DMS114 treated with DMSO at 0.1 percent for 48 hours (cell line): Measurements from ENCODE around the gene LRRC8E.
"Not testable (repeated sequence)": the region's sequence is repeated elsewhere in the genome, so short reads cannot be mapped to it uniquely, and the experiment has no call there.

Experiments
- DNase-seq: peaks from one replicate; lab custom pipeline; 2025; ENCODE audit not compliant: unreplicated experiment; lab: John Stamatoyannopoulos, UW

The LRRC8E gene

DNA sequence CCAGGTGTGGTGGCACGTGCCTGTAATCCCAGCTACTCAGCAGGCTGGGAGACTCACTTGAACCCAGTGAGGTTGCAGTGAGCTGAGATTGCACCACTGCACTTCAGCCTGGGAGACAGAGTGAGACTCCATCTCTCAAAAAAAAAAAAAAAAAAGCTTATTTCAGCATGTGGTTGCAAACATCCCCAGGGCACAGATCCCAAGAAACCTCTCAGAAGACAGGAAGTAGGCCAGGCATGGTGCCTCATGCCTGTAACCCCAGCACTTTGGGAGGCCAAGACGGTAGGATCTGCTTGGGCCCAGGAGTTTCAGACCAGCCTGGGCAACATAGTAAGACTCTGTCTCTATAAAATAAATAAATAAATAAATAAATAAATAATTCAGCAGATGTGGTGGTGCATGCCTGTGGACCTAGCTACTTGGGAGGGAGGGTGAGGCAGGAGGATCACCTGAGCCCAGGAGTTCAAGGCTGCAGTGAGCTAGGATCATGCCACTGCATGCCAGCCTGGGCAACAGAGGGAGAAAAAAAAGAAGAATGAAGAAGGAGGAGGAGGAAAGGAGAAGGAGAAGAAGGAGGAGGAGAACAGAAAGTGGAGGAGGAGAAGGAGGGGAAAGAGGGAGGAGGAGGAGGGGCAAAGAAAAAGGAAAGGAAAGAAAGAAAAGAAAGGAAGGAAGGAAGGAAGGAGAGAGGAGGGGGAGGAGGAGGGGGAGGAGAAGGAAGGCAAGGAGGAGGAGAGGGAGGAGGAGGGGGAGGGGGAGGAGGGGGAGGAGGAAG is 4.3 kb upstream of the LRRC8E start:
- DNase-seq: no peak

- no peak for DNase-seq
Observed at GRCh38 chr19:7885818-7886217, 2.5 kb upstream of the LRRC8E start.

DNA sequence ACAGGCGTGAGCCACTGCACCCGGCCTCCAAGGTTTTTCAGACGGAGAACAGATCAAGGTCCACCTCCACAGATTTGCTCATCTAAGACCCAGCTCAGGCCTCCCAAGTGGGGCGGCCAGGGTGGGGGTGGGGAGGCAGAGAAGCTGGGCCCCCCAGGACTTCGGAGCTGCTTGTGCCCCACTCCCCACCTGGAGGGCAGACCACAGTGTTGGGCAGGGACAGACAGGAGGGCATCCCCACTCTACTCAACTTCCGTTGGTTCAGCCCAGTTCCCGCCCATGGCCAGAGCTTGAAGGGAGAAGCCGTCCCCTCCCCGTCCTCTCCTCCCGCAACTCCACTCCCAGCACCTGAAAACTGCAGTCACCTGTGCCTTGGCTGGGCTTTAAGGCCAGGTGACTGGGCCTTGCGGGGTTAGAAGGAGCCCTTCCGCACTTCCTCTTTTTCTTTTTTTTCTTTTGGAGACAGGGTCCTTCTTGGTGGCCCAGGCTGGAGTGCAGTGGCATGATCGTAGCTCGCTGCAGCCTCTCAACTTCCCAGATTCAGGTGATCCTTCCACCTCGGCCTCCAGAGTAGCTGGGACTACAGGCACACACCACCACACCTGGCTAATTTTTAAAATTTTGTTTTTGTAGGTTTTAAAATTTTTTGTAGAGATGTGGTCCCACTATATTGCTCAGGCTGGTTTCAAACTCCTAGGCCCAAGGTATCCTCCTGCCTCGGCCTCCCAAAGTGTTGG is 734 bp upstream of the LRRC8E start:
- DNase-seq: no peak

GRCh38 chr19:7888826-7889217 is 512 bp downstream of the LRRC8E start:
- no peak for DNase-seq

GRCh38 chr19:7893362-7894101 is 5.2 kb downstream of the LRRC8E start:
- DNase-seq: not testable (repeated sequence)

DNA sequence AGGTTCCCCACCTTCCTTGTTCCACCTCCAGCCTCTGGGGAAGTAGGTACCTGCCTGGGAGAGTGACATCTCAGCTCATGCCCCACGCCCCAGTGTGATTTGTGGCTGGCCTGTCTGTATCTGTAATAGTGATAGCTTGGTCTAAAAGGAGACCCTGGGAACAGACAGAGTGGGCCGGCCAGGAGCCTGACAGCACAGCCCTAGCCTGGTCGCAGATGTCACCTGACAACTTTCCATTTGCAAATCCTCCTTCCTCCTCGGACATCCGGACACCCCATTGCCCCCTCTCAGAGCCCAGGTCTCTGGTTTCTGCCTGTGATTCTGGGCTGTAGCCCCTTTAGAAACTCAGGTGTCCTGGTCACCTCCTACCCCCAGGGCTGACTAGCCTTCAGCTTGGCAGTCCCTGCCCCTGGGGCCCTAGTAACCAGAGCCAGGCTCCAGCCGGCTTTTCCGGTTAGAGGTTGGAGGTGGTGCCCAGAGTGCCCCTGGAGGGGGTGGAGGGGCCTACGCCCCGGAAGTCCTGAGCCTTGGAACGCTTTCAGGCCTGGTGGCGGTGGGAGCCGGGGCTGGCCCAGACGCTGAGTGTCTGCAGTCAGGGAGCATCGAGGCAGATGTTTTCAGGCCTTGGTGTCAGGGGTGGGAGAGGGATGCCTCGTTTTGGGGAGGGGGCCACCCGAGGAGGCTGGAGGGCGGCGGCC is 6.5 kb downstream of the LRRC8E start:
- no peak for DNase-seq

GRCh38 chr19:7895565-7895964 is 7.3 kb downstream of the LRRC8E start:
- no peak for DNase-seq

DNA sequence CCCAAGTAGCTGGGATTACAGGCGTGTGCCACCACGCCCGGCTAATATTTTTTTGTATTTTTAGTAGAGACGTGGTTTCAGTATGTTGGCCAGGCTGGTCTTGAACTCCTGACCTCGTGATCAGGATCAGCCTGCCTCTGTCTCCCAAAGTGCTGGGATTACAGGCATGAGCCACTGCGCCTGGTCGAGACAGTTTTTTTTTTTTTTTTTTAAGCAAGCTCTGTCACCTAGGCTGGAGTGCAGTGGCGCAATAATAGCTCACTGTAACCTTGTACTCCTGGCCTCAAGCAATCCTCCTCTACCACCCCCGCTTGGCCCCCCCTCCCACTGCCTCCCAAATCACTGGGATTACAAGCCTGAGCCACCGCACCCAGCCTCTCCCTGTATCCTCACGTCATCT is 9.0 kb downstream of the LRRC8E start:
- no peak for DNase-seq

DNA sequence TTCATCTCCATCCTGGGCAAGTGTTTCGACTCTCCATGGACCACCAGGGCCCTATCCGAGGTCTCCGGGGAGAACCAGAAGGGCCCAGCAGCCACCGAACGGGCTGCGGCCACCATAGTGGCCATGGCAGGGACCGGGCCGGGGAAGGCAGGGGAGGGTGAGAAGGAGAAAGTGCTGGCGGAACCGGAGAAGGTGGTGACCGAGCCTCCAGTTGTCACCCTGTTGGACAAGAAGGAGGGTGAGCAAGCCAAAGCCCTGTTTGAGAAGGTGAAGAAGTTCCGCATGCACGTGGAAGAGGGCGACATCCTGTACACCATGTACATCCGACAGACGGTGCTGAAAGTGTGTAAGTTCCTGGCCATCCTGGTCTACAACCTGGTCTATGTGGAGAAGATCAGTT is 10.7 kb downstream of the LRRC8E start:
- no peak for DNase-seq

DNA sequence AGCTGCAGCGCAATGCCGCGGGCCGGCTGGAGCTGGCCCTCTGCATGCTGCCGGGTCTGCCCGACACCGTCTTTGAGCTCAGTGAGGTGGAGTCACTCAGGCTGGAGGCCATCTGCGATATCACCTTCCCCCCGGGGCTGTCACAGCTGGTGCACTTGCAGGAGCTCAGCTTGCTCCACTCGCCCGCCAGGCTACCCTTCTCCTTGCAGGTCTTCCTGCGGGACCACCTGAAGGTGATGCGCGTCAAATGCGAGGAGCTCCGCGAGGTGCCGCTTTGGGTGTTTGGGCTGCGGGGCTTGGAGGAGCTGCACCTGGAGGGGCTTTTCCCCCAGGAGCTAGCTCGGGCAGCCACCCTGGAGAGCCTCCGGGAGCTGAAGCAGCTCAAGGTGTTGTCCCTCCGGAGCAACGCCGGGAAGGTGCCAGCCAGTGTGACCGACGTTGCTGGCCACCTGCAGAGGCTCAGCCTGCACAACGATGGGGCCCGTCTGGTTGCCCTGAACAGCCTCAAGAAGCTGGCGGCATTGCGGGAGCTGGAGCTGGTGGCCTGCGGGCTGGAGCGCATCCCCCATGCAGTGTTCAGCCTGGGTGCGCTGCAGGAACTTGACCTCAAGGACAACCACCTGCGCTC is 11.6 kb downstream of the LRRC8E start:
- DNase-seq: no peak

- DNase-seq: no peak
Observed at GRCh38 chr19:7900401-7900870, 12.1 kb downstream of the LRRC8E start.

DNA sequence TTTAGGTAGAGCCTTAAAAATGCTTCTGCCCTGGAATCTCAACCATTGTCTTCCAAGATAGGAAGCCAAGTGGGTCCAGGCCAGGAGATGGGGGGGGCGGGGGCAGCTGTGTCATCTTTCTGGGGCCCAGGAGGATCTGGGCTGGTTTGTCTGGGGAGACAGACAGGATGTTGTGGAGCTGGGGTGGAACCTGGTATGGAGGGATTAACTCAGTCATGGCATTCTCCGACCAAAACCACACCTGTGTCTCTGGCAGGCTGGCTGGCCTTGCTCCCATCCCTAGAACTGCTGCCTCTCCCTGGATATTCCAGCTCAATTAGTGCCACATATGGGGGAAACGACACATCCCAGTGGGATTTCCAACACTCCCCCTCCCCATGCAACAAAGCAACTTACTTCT is 12.6 kb downstream of the LRRC8E start:
- DNase-seq: no peak

- no peak for DNase-seq
Observed at GRCh38 chr19:7901337-7901736, 13.0 kb downstream of the LRRC8E start.

DNA sequence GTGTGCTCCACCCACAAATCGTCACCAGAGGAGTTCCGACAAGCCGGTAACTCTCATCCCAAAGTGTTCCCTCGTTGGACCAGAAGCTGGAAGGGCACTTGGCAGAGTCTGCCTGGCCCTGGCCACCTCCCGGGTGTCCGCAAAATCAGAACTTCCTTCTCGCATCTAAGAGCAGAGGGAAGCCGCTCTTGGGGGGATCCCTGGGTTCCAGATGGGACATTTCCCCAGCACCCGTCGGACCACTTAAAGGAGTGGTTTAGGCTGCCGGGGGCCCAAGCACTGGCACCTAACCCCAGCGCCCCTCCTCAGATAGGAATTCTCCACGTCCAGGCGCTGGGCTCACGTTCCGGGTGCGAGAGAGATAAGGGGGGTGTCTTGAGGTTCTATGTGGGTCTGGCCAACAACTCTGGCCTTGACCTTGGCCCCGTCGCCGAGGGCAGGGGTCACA is 14.5 kb downstream of the LRRC8E start:
- no peak for DNase-seq

DNA sequence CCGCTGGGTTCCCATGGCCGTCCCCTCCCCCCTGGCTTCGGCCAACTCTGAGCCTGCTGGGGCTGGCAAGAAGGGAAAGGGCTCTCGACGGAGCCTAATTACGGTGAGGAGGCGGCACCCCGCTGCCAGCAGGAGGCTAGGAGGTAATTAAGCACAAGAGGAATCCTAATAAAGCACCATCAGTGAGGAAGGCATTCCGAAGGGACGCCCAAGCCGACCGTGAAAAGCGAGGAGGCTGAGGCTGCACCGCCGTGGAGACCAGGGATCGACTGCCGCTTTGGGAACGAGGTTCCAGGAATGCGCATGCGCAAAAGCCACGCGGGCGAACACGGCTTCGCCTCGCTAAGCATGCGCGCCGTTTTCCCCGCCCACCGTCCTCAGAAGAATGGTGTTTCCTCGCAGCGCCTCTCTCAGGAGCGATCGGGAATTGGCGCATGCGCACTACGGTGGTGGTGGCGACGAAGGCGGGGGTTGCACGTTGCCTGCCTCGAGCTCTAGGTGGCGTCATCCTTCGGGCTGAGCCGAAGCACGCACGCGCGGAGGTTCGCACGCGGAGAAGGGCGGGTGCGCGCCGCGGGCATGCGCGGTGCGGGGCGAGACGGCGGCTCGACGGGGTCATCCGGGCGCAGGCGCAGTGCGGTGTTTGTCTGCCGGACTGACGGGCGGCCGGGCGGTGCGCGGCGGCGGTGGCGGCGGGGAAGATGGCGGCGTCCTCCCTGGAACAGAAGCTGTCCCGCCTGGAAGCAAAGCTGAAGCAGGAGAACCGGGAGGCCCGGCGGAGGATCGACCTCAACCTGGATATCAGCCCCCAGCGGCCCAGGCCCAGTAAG is 15.1 kb downstream of the LRRC8E start, which contains the start of gene MAP2K7:
MAP2K7 (plus strand) TSS at position 634 of the 830 bp plus-strand sequence; CDS start at position 702, 68 bp downstream.
- peak; percentile 94 for DNase-seq

DNA sequence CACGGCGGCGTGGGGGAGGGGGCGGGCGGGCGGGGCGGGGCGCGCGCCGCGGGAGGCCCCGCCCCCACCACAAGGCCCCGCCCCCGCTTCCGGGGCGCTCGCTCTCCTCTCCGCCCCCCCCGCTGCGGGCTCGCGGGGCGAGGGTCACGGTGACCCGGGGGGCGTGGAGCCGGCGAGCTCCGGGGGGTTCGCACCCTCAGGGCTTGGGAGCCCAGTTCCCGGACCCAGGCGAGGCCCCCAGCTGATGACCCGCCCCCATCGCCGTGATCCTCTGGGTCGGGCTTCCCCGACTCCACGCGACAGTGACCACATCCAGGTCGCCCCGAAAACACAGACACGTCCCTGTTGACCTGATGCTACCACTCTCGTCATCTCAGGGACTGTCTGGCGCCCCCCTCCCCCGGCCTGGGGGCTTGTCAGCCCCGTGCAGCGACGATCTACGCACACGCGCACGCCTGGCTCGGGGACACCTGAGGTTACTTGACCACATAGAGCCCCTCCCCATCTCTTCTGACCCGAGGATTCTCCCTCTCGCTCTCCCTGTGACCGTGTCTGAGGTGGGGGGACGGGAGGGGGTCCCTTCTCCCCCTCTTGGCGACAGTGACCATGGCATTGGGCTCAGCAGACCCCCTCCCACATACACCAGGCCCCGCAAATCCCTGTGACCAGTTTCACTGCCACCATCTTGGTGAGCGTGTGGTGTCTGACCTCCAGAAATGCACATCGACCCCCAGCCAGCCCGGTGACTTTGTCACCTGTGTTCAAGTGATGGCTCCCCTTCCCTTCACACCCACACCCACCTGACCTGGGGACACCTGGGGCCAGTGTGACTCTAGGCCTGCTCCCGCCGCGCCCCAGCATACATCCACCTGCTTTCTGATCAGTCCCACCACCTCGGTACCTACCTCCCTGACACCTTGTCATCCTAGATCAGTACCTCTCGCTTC is 16.0 kb downstream of the LRRC8E start:
- no peak for DNase-seq

DNA sequence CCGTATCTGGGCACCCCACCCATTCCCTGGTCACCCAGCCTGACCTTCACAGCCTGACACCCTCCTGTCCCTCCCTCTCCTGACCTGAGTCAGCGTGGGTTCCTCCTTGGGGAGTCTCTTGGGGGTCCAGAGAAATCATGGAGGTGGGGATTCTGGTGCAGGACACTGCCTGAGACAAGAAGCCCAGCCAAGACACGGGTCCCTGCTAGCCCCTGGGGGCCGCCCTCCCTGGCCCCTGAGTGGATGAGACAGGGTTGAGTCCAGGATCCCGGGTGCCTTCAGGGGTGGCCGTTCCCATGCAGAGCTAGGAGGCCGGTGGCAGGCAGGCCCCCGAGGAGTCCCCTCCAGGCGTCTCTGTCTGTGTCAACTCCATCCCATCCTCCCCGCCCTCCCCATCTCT is 17.0 kb downstream of the LRRC8E start:
- no peak for DNase-seq

GRCh38 chr19:7905859-7906258 is 17.5 kb downstream of the LRRC8E start:
- no peak for DNase-seq
